Activated naive CD4-positive, alpha-beta T cell treated with anti-CD3 and anti-CD28 coated beads, Interleukin-2, amount 50 U/mL, for 72 hours (primary cell): ENCODE measurements around the gene MRPL9. TPM values are rescaled to one million over a fixed set of nuclear protein-coding genes. Genes with fewer than 3 reads are reported as not detected.
"Not testable (repeated sequence)": the region's sequence is repeated elsewhere in the genome, so short reads cannot be mapped to it uniquely, and the experiment has no call there.

Source experiments
- ATAC-seq, 2 donors: fragments of 150-1000 bp; cut with Tn5 transposase; 2 replicates each; pipeline ENCODE4 v1.10.0; 2021; ENCODE audit warnings: mild to moderate bottlenecking in 2 of 2, moderate library complexity in 2 of 2
- DNase-seq, 2 donors: peaks; one replicate each; pipeline ENCODE4 v3.0.0; 2021 to 2022; ENCODE audit warnings: low spot score in 2 of 2
- H3K27ac Mint-ChIP-seq, 2 donors: one replicate each; pipeline ENCODE4 v1.8.0; 2022; ENCODE audit warnings: mild to moderate bottlenecking in 2 of 2, mixed read lengths in 2 of 2
- H3K36me3 Mint-ChIP-seq, 2 donors: one replicate each; pipeline ENCODE4 v1.8.0; 2022; ENCODE audit warnings: mixed read lengths in 2 of 2
- H3K9me3 Mint-ChIP-seq, 2 donors: one replicate each; pipeline ENCODE4 v1.8.0; 2022; ENCODE audit warnings: mixed read lengths in 2 of 2
- total RNA-seq, 2 donors: library from RNA; stranded (reverse); gene quantifications; one replicate each; pipeline ENCODE4 v1.2.3, GENCODE V29; 2022

MRPL9 gene
- total RNA-seq, 2 donors from 2014 or later: 114 to 143 TPM

GRCh38 chr1:151798571-151798970, 35.3 kb upstream of the MRPL9 start:
- DNase-seq: no peak
- no peak overlapping the region for H3K27ac Mint-ChIP-seq
- ATAC-seq: no peak

GRCh38 chr1:151790940-151791651, 27.8 kb upstream of the MRPL9 start:
- no peaks in the 10 kb centered on the region for H3K9me3 Mint-ChIP-seq
- ATAC-seq (peak in 1 of 2 donors; percentile 4), DNase-seq (peak in 1 of 2 donors; percentile 22)
- H3K27ac Mint-ChIP-seq: peak overlapping the region; percentile 89 to 98
- H3K36me3 Mint-ChIP-seq: peaks cover 6 to 7% of the 10 kb centered on the region in 2 donors

More at GRCh38 chr1:151798571-151798970, 35.3 kb upstream of the MRPL9 start:
- no peaks in the 10 kb centered on the region for H3K36me3 Mint-ChIP-seq
- no peaks in the 10 kb centered on the region for H3K9me3 Mint-ChIP-seq

GRCh38 chr1:151790071-151790939, 27.0 kb upstream of the MRPL9 start, which contains the start of gene TDRKH:
TDRKH (minus strand) TSS chr1:151790500; CDS start chr1:151783022, 7,478 bp downstream.
- peaks cover 6 to 7% of the 10 kb centered on the region in 2 donors for H3K36me3 Mint-ChIP-seq
- ATAC-seq: peak; percentile 97 to 98
- H3K9me3 Mint-ChIP-seq: no peaks in the 10 kb centered on the region
- DNase-seq: peak; percentile 96 to 99
- peak within 1 kb of the TSS; percentile 89 to 98 for H3K27ac Mint-ChIP-seq

GRCh38 chr1:151787689-151788088, 24.4 kb upstream of the MRPL9 start:
- H3K27ac Mint-ChIP-seq: no peak overlapping the region
- no peaks in the 10 kb centered on the region for H3K9me3 Mint-ChIP-seq
- DNase-seq (no peak), ATAC-seq (no peak)
- H3K36me3 Mint-ChIP-seq: peaks cover 6 to 7% of the 10 kb centered on the region in 2 donors

- ATAC-seq: no peak
- H3K36me3 Mint-ChIP-seq: peaks cover 5% of the 10 kb centered on the region in 2 donors
- no peaks in the 10 kb centered on the region for H3K9me3 Mint-ChIP-seq
- no peak for DNase-seq
- H3K27ac Mint-ChIP-seq: no peak overlapping the region
Observed at GRCh38 chr1:151783796-151784195, 20.5 kb upstream of the MRPL9 start.

GRCh38 chr1:151782741-151783140, 19.4 kb upstream of the MRPL9 start:
- Mint-ChIP-seq H3K27ac (no peak overlapping the region), H3K9me3 (no peaks in the 10 kb centered on the region), H3K36me3 (peaks cover 9 to 10% of the 10 kb centered on the region in 2 donors)
- ATAC-seq (no peak), DNase-seq (no peak)

- H3K27ac Mint-ChIP-seq, ATAC-seq: not testable (repeated sequence)
Observed at GRCh38 chr1:151782026-151782425, 18.7 kb upstream of the MRPL9 start.

GRCh38 chr1:151780736-151781135, 17.4 kb upstream of the MRPL9 start:
- not testable (repeated sequence) for H3K27ac Mint-ChIP-seq, ATAC-seq, H3K9me3 Mint-ChIP-seq, DNase-seq, H3K36me3 Mint-ChIP-seq

More at GRCh38 chr1:151782026-151782425, 18.7 kb upstream of the MRPL9 start:
- DNase-seq, H3K9me3 Mint-ChIP-seq, H3K36me3 Mint-ChIP-seq: not testable (repeated sequence)

- no peaks in the 10 kb centered on the region for H3K9me3 Mint-ChIP-seq
- ATAC-seq (no peak), DNase-seq (no peak)
- H3K36me3 Mint-ChIP-seq: peaks cover 9 to 10% of the 10 kb centered on the region in 2 donors
- H3K27ac Mint-ChIP-seq: no peak overlapping the region
Observed at GRCh38 chr1:151779852-151780251, 16.6 kb upstream of the MRPL9 start.

GRCh38 chr1:151777317-151777716, 14.0 kb upstream of the MRPL9 start:
- ATAC-seq (no peak), DNase-seq (no peak)
- H3K36me3 Mint-ChIP-seq: peaks cover 9 to 10% of the 10 kb centered on the region in 2 donors
- H3K9me3 Mint-ChIP-seq: no peaks in the 10 kb centered on the region
- H3K27ac Mint-ChIP-seq: no peak overlapping the region

- ATAC-seq: no peak
- no peaks in the 10 kb centered on the region for H3K9me3 Mint-ChIP-seq
- H3K36me3 Mint-ChIP-seq: peaks cover 9 to 10% of the 10 kb centered on the region in 2 donors
- DNase-seq: no peak
- H3K27ac Mint-ChIP-seq: no peak overlapping the region
Observed at GRCh38 chr1:151776665-151777062, 13.4 kb upstream of the MRPL9 start.

GRCh38 chr1:151775894-151776664, 12.8 kb upstream of the MRPL9 start:
- ATAC-seq (no peak), DNase-seq (no peak)
- no peak overlapping the region for H3K27ac Mint-ChIP-seq
- H3K36me3 Mint-ChIP-seq: peaks cover 9 to 10% of the 10 kb centered on the region in 2 donors
- H3K9me3 Mint-ChIP-seq: no peaks in the 10 kb centered on the region

GRCh38 chr1:151774256-151774922, 11.1 kb upstream of the MRPL9 start:
- Mint-ChIP-seq H3K36me3 (peaks cover 9 to 10% of the 10 kb centered on the region in 2 donors), H3K27ac (no peak overlapping the region), H3K9me3 (no peaks in the 10 kb centered on the region)
- ATAC-seq (no peak), DNase-seq (no peak)

GRCh38 chr1:151773702-151774101, 10.4 kb upstream of the MRPL9 start:
- ATAC-seq (peak; percentile 40 to 89), DNase-seq (no peak)
- no peak overlapping the region for H3K27ac Mint-ChIP-seq
- H3K36me3 Mint-ChIP-seq: peaks cover 3 to 4% of the 10 kb centered on the region in 2 donors
- H3K9me3 Mint-ChIP-seq: no peaks in the 10 kb centered on the region

- DNase-seq, ATAC-seq, H3K36me3 Mint-ChIP-seq, H3K9me3 Mint-ChIP-seq, H3K27ac Mint-ChIP-seq: not testable (repeated sequence)
Observed at GRCh38 chr1:151769270-151769669, 6.0 kb upstream of the MRPL9 start.
